Measurements from ENCODE around the gene PACS2. TPM values are rescaled to one million over a fixed set of nuclear protein-coding genes. Genes with fewer than 3 reads are reported as not detected.

Gene PACS2
- total RNA-seq, 1 experiment from 2014 or later, result 72.5 TPM

DNA sequence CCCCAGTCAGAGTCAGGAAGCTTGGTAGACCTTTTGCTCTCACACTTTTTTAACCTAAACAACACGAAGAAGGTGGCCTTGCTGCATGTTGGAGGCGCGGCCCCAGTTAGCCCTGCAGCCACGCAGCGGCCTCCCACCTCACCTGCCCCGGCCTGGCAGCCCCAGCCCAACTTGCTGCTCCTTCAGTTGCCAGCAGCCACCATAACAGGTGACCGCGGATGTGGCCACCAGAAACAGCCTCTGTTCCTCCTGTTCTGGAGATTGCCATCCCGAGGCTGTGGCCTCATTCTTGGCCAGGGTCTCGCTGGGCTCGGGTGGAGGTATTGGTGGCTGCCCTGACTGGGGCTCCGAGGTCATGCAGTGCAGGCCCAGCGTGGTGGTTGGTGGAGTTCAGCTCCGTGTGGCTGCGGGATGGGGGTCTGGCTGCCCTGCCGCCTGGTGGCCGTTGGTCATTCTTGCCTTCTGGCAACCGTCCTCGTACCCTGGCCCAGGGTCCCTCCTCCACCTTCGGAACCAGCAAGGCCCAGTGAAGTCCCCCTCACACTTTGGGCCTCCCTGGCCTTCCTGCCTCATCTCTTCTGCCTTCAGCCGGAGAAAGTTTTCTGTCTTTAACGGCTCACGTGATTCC lies 63.1 kb downstream of the PACS2 start:
- Histone ChIP-seq H3K4me2 (ENCODE audit: insufficient read depth, insufficient read length, low read length) (no peak overlapping the region), H3K4me1 (ENCODE audit: insufficient read depth, low read length) (peaks cover 2% of the 10 kb centered on the region; the same call in 1 of the 2 replicates), H4K8ac (replicated peaks; ENCODE audit: insufficient read length, low read depth, low read length) (no peak overlapping the region), H2AFZ (ENCODE audit: low read length) (no peak overlapping the region), H2AK5ac (ENCODE audit: insufficient read length, low read length) (no peak overlapping the region), H3K18ac (ENCODE audit: insufficient read length, low read depth, low read length) (no peak overlapping the region), H4K91ac (ENCODE audit: insufficient read length, low read depth, low read length) (no peak overlapping the region), H3K4ac (ENCODE audit: low read depth, low read length) (no peak overlapping the region), H2BK15ac (ENCODE audit: low read depth, low read length) (no peak overlapping the region), H3K79me1 (ENCODE audit: insufficient read depth, low read depth, low read length, poor library complexity, severe bottlenecking) (no peaks in the 10 kb centered on the region), H3K9ac (ENCODE audit: extremely low read depth, insufficient read length, low read length) (no peak overlapping the region), H3K27me3 (ENCODE audit: insufficient read depth, low read length) (no peaks in the 10 kb centered on the region), H3K23ac (ENCODE audit: insufficient read length, low read depth, low read length) (no peak overlapping the region), H2BK12ac (ENCODE audit: insufficient read length, low read depth, low read length) (no peak overlapping the region), H3K9me3 (ENCODE audit: control insufficient read depth, low read depth, low read length) (no peaks in the 10 kb centered on the region), H3K56ac (ENCODE audit: insufficient read length, low read depth, low read length) (peak overlapping the region; percentile 58), H2BK20ac (ENCODE audit: low read depth, low read length, poor library complexity, severe bottlenecking) (no peak overlapping the region), H3T11ph (ENCODE audit: low read length) (no peak overlapping the region), H3K23me2 (ENCODE audit: insufficient read length, low read depth, low read length, poor library complexity, severe bottlenecking) (no peaks in the 10 kb centered on the region), H3K27ac (ENCODE audit: insufficient read length, low read depth, low read length) (no peak overlapping the region), H2BK5ac (ENCODE audit: insufficient read length, low read length) (no peak overlapping the region), H3K14ac (ENCODE audit: insufficient read depth, low read length) (no peak overlapping the region; the same call in 1 of the 2 replicates), H3K79me2 (ENCODE audit: insufficient read depth, low read length) (no peaks in the 10 kb centered on the region), H2BK120ac (ENCODE audit: low read depth, low read length, poor library complexity, severe bottlenecking) (no peak overlapping the region), H4K5ac (ENCODE audit: insufficient read length, low read depth, low read length) (no peak overlapping the region), H4K20me1 (ENCODE audit: control insufficient read depth, insufficient read depth, insufficient read length) (no peaks in the 10 kb centered on the region)
- no CpG with 5 or more reads among the region's 23 CpGs for WGBS (ENCODE audit: extremely low coverage, insufficient read length, low lambda C conversion rate)
- Mint-ChIP-seq H3K9me3 (peaks cover 10% of the 10 kb centered on the region in 2 experiments; a peak in 4 of 5 replicates), H3K4me3 (no peak overlapping the region), H3K27me3 (ENCODE audit: low read depth) (peaks cover 8% of the 10 kb centered on the region; the same call in 1 of the 2 replicates), H3K4me1 (peaks cover 8% of the 10 kb centered on the region in 2 experiments), H3K27ac (no peak overlapping the region), H3K36me3 (ENCODE audit: insufficient read depth in 1 of 3, low read depth in 3 of 3) (peaks cover 8 to 22% (median 16%) of the 10 kb centered on the region in 3 experiments)
- DNase-seq, result peak; percentile 54
- TF ChIP-seq, protein P1, sequence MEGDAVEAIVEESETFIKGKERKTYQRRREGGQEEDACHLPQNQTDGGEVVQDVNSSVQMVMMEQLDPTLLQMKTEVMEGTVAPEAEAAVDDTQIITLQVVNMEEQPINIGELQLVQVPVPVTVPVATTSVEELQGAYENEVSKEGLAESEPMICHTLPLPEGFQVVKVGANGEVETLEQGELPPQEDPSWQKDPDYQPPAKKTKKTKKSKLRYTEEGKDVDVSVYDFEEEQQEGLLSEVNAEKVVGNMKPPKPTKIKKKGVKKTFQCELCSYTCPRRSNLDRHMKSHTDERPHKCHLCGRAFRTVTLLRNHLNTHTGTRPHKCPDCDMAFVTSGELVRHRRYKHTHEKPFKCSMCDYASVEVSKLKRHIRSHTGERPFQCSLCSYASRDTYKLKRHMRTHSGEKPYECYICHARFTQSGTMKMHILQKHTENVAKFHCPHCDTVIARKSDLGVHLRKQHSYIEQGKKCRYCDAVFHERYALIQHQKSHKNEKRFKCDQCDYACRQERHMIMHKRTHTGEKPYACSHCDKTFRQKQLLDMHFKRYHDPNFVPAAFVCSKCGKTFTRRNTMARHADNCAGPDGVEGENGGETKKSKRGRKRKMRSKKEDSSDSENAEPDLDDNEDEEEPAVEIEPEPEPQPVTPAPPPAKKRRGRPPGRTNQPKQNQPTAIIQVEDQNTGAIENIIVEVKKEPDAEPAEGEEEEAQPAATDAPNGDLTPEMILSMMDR (conservative IDR thresholded peaks at IDR 0.05), result peak; percentile 50
